ENCODE results near the gene PADI1.

PADI1 gene

GRCh38 chr1:17204546-17205440 is at the start of gene PADI1:
TSS of gene PADI1 (plus strand) at chr1:17205128. CDS start at chr1:17205218, 90 bp downstream.
- no peak for DNase-seq

- no peak for DNase-seq
Observed at GRCh38 chr1:17155257-17155920, 49.5 kb upstream of the PADI1 start.

- DNase-seq, result no peak
Observed at GRCh38 chr1:17156108-17156507, 48.8 kb upstream of the PADI1 start.

GRCh38 chr1:17158961-17159360 is 46.0 kb upstream of the PADI1 start:
- no peak for DNase-seq

GRCh38 chr1:17161137-17161740 is 43.7 kb upstream of the PADI1 start:
- no peak for DNase-seq

GRCh38 chr1:17161926-17162800 is 42.8 kb upstream of the PADI1 start:
- DNase-seq, result no peak

GRCh38 chr1:17162941-17163340 is 42.0 kb upstream of the PADI1 start:
- no peak for DNase-seq

GRCh38 chr1:17163371-17163770 is 41.6 kb upstream of the PADI1 start:
- no peak for DNase-seq

GRCh38 chr1:17163789-17164666 is 40.9 kb upstream of the PADI1 start:
- DNase-seq, result no peak

- no peak for DNase-seq
Observed at GRCh38 chr1:17165823-17166222, 39.1 kb upstream of the PADI1 start.

- no peak for DNase-seq
Observed at GRCh38 chr1:17167041-17167785, 37.7 kb upstream of the PADI1 start.

GRCh38 chr1:17167786-17168090 is 37.2 kb upstream of the PADI1 start:
- no peak for DNase-seq

- DNase-seq, result no peak
Observed at GRCh38 chr1:17168091-17168876, 36.6 kb upstream of the PADI1 start.

GRCh38 chr1:17170571-17170970 is 34.4 kb upstream of the PADI1 start:
- DNase-seq, result no peak

- no peak for DNase-seq
Observed at GRCh38 chr1:17173217-17173616, 31.7 kb upstream of the PADI1 start.

- DNase-seq, result no peak
Observed at GRCh38 chr1:17176306-17177061, 28.4 kb upstream of the PADI1 start.

- DNase-seq, result no peak
Observed at GRCh38 chr1:17177651-17178050, 27.3 kb upstream of the PADI1 start.

- DNase-seq, result no peak
Observed at GRCh38 chr1:17181781-17182464, 23.0 kb upstream of the PADI1 start.
